NB4 (cell line): ENCODE data around the gene UTP25.

ENCODE experiments used
- CTCF ChIP-seq: IDR thresholded peaks from one replicate; pipeline ENCODE4 v1.5.1; 2012; ENCODE audit warnings: low read depth, low read length
- MYC ChIP-seq: IDR thresholded peaks from 2 replicates; pipeline ENCODE4 v1.6.1; 2011; ENCODE audit warnings: low read depth, low read length
- POLR2A ChIP-seq: IDR thresholded peaks from 2 replicates; pipeline ENCODE4 v1.6.1; 2011; ENCODE audit warnings: mild to moderate bottlenecking; ENCODE audit not compliant: insufficient read length; ENCODE audit errors: extremely low read depth

DNA sequence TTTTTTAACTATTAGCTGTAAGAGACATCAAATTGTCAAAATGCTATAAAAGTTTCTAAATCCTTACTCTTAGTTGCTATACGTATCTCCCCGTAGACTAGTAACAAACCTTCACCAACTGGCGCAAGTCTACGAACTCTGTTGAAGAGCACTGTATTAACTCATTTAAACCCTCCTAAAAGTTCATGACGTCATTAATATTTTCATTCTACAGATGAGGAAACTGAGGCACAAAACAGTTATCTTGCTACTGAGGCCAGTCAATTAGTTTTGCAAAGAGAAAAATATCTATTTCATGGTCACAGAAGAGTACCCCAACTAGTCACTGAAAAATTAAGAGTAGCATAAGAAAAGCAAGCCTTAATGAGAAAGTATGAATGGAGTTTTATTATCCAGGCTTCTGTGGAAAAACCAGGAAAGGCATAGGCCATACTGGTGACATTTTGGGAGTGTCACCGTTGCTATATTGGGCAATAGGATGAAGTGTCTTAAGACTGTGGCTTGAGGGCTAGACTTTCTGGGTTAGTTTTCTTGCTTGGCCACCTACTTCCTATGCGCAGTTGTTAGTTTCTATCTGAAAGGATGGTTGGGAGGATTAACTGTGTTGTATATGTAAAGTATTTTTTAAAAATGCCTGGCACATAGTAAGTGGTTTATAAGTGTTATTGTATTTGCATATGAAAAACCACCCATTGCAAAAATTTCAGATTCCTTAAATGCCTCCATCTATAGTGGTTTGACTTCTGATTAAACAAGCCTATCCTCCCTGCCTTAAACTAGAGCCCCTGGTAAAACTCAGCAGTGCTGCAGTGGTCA lies 57.8 kb downstream of the UTP25 start:
- TF ChIP-seq CTCF (no peak), POLR2A (no peak), MYC (no peak)
